GM13976 (cell line): Measurements from ENCODE around the gene ABCA6.

ENCODE experiments used
- DNase-seq: peaks from one replicate; pipeline ENCODE4 v3.0.0; 2012; ENCODE audit warnings: low spot score
- in situ Hi-C: fragments of 300-500 bp; cut with MboI; formaldehyde crosslinking; loops from one replicate; pipeline ENCODE4 v1.12.0; 2022; ENCODE audit warnings: low sequenced_read_pairs, mixed read lengths, inconsistent platforms; ENCODE audit not compliant: unreplicated experiment
- TF ChIP-seq, protein P1 (sequence below): IDR thresholded peaks from 2 replicates; pipeline ENCODE4 v1.5.1; 2012; ENCODE audit warnings: borderline replicate concordance, mild to moderate bottlenecking; ENCODE audit not compliant: insufficient read depth; ENCODE audit errors: extremely low read depth, missing control alignments, control extremely low read depth

Gene ABCA6

GRCh38 chr17:69141431-69142174, at the start of gene ABCA6:
TSS of gene ABCA6 (minus strand) at chr17:69141895. CDS start at chr17:69140703, 1,192 bp downstream.
- no peak for DNase-seq
- TF ChIP-seq, protein P1, sequence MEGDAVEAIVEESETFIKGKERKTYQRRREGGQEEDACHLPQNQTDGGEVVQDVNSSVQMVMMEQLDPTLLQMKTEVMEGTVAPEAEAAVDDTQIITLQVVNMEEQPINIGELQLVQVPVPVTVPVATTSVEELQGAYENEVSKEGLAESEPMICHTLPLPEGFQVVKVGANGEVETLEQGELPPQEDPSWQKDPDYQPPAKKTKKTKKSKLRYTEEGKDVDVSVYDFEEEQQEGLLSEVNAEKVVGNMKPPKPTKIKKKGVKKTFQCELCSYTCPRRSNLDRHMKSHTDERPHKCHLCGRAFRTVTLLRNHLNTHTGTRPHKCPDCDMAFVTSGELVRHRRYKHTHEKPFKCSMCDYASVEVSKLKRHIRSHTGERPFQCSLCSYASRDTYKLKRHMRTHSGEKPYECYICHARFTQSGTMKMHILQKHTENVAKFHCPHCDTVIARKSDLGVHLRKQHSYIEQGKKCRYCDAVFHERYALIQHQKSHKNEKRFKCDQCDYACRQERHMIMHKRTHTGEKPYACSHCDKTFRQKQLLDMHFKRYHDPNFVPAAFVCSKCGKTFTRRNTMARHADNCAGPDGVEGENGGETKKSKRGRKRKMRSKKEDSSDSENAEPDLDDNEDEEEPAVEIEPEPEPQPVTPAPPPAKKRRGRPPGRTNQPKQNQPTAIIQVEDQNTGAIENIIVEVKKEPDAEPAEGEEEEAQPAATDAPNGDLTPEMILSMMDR: no peak
- in situ Hi-C loops: no loop called here

DNA sequence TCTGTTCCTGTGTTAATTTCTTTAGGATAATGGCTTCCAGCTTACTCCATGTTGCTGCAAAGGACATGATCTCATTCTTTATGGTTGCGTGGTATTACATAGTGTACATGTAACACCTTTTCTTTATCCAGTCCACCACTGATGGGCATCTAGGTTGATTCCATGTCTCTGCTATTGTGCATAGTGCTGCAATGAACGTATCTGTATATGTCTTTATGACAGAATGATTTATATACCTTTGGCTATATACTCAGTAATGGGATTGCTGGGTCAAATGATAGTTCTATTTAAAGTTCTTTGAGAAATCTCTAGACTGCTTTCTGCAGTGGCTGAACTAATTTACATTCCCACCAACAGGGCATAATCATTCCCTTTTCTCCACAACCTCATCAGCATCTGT, 47.1 kb upstream of the ABCA6 start:
- TF ChIP-seq, protein P1: no peak
- DNase-seq: no peak
- in situ Hi-C loops: no loop called here

GRCh38 chr17:69188064-69188463, 46.4 kb upstream of the ABCA6 start:
- DNase-seq: no peak
- in situ Hi-C loops: no loop called here
- TF ChIP-seq, protein P1: no peak

- in situ Hi-C loops: no loop called here
Observed at GRCh38 chr17:69187294-69187693, 45.6 kb upstream of the ABCA6 start.

DNA sequence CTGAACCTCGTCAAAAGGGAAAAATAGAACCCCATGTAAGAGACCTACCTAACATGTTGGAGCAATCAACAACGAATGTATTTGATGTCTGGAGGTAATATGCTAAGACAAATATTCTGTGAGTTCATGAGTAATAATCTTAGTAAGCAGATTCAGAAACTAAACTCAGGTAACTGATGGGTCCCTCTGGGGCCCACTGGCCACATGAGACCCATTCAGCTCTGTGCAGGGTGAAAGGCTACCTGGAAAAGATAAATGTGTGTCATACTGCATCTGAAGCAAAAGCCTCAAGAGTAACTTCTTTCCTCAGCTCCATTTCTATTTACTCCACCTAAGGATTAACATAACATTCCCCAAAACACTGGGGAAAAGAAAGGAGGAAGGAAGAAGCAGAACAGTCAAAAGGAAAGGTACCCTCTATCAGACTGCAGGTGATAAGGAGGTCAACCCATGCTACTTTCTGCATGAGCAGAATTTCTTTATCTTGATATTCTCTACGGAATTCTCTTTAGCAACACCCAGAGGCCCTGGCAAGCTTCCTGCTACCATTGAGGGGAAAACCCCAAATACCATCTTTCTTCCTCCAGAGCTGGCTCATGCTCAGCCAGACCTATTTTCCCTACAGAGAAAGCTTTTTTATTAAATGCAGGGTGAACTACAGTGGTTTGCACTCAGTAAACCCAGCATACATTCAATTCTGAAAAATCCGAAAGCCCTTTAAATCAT, 37.7 kb upstream of the ABCA6 start:
- no peak for DNase-seq
- in situ Hi-C loops: no loop called here
- TF ChIP-seq, protein P1: no peak

More at GRCh38 chr17:69187294-69187693, 45.6 kb upstream of the ABCA6 start:
- TF ChIP-seq, protein P1: no peak
- DNase-seq: no peak

DNA sequence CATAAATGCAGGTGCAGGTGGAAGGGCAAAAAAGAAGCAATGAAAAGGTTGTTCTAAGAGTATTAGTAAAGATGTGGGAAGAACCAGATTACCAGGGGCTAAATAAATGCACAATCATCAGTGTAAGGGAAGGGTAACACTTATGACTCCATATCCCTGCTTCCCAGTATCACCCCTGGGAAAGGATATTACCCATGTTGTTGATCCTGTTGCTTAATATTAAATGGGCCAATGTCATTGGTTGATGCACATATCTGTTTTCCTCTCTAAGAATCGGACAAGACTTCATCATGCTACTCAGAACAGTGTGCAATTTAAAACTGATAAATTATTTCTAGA, 34.7 kb upstream of the ABCA6 start:
- TF ChIP-seq, protein P1: no peak
- DNase-seq: no peak
- in situ Hi-C loops: no loop called here
